GM19351 (cell line): ENCODE measurements around the gene ADCY2.

Source experiments
- ATAC-seq: cut with Tn5 transposase; IDR thresholded peaks from one replicate; pipeline ENCODE4 v1.9.1; 2021; ENCODE audit warnings: mild to moderate bottlenecking, moderate library complexity; ENCODE audit not compliant: unreplicated experiment

The ADCY2 gene

DNA sequence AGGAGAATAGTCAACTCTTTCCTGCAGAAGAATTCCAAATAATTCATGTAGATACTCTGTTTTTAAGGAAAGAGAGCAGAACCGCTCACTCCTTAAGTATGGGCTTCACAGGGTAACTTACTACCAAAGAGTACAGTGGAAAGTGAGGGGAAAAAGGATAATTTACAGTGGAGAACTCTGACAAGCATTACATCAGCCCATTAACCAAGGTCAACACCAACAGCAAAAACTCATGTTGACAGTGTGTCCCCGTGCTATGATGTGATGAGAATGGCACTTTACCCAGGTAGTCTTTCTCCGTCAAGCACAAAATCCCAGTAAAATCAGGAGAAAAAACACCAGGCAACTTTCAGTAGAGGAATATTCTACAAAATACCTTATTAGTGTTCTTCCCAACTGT lies 104.3 kb downstream of the ADCY2 start:
- no peak for ATAC-seq

DNA sequence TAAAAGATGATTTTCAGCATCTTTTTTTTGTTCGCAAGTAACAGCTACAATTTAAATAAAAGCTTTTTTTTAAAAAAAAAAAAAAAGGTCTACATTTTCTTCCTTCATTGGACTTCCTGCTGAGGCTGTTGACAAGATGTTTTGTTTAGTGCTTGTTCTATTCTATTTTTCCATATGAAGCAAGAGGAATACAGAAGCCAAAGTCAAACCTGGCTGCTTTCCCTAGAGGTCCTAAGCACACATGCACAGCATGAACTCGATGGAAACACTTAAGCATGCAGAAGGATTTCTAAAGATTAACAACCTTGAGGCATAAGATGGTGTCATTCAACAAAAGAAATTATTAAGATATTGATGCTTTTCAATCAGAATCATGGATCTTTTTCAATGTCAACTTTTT lies 105.1 kb downstream of the ADCY2 start:
- no peak for ATAC-seq

DNA sequence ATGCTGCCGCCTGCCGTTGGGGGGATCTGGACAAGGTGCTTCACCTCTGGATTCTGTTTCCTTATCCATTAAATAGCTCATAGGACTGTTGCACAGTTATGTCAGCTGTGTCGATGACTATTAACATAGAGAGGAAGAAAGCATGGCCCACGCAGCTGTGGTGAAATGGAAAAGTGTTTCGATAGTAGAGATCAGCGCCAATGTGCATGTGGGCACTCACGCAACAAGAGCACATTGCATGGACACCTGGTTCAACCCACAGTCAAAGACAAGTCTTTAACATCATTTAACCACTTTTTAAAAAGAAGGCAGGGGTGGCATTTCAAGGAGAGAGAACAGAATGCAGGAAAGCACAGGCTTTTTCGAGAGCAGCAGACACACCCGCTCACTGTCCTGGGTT lies 107.6 kb downstream of the ADCY2 start:
- no peak for ATAC-seq

DNA sequence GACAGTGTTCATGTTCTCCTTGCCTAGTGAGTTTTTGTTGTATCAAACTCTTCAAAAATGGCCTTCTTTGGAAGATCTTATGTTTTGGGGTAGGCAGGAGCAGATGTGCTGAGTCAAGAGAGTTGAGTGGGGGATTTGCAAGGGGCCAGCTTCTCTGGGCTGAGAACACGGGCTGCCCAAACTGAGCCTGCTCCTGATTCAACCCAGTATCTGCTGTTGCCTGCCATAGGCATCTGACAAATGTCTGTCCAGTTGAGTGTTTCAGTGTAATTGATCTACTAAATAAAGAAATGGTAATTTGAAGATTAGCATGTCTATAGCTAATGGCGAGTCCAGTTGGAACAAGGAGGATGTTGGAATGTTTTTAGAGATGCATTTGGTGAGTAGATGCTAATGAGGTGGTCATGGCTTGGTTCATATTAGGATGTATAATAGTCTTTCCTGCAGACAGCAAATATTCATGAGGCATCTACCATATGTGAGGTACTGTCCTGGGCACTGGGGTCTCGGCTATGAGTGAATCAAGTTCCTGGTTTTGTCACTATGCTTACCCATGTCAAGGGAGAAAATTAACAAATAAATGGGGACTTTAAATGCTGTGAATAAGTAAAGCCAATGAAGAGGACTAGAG lies 119.5 kb downstream of the ADCY2 start:
- ATAC-seq: no peak

GRCh38 chr5:7516253-7516652 lies 120.3 kb downstream of the ADCY2 start:
- no peak for ATAC-seq

- ATAC-seq: no peak
Measured at GRCh38 chr5:7517006-7517405, 121.1 kb downstream of the ADCY2 start.

- no peak for ATAC-seq
Measured at GRCh38 chr5:7518947-7519560, 123.1 kb downstream of the ADCY2 start.

- no peak for ATAC-seq
Measured at GRCh38 chr5:7519564-7519963, 123.6 kb downstream of the ADCY2 start.

- no peak for ATAC-seq
Measured at GRCh38 chr5:7529880-7530279, 133.9 kb downstream of the ADCY2 start.

- no peak for ATAC-seq
Measured at GRCh38 chr5:7533941-7534340, 138.0 kb downstream of the ADCY2 start.

- ATAC-seq: no peak
Measured at GRCh38 chr5:7534505-7534904, 138.6 kb downstream of the ADCY2 start.

GRCh38 chr5:7537573-7537972 lies 141.6 kb downstream of the ADCY2 start:
- no peak for ATAC-seq

GRCh38 chr5:7539571-7539970 lies 143.6 kb downstream of the ADCY2 start:
- no peak for ATAC-seq

- no peak for ATAC-seq
Measured at GRCh38 chr5:7540736-7541485, 145.0 kb downstream of the ADCY2 start.

- ATAC-seq: no peak
Measured at GRCh38 chr5:7541898-7542297, 146.0 kb downstream of the ADCY2 start.

- no peak for ATAC-seq
Measured at GRCh38 chr5:7546555-7546954, 150.6 kb downstream of the ADCY2 start.

DNA sequence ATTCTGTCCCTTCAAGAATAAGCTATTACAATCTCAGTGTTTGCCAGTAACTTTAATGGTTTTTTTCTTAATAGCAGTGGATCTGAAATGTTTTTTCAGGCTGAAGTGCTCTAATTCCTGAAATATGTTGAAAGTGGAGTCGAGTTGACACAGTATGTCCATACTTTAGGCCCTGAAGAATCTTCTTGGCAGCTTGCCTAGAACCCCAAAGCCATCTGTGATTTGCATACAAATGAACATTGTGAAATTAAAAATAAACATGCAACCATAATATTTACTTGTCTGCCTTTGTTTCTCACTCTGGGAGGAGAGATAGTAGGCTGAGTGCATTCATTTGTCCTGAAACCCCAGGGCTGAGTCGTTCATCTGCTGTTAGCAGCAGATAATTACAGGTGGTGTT lies 152.7 kb downstream of the ADCY2 start:
- ATAC-seq: no peak

DNA sequence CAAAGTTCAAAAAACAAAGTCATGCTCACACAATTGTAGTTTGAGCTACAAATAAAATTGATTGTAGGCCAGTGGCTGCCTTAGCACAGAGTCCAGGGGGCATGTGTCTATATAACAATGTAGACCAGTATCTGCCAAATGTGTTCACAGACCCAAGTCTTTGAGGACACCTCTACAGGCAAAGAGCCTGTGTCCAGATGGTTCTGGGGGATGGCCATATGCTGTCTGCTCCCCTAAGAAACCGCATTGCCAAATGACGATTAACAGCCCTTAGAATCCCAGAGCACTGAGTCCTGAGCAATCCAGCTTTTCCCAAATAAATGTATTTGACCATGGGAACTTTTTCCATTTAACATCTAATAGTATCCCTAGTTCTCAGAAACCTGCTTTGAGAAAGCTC lies 169.6 kb downstream of the ADCY2 start:
- ATAC-seq: no peak

DNA sequence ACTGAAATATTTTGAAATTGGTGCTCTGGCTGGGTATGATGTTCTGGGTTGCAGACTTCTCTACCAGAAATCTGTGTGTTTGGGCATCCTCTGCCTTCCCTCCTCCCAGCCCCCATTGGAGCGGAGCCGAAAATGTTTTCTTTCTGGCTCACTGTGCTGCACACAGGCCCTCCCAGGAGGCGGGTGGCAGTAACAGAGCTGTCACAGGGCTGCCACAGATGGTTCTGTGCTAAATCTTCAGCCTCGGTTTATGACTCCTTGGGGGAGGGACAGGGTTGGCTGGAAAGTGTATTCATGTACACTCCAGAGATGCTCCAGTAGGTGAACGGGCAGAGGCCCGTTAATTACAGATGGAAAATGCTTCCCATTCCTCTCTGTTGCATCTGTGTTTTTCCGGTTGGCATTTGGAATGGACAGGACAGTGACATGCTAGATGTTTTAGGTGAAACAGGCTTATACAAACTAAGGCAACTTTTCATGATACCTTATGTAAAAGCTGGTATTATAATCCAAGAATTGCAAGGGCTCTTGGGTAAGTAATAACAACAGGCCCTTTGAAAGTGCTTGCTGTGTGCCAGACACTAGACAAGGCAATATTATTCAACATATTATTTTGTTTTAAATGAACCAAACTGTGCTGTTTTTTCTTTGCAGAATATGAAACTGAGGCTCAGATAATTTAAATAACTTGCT lies 180.2 kb downstream of the ADCY2 start:
- no peak for ATAC-seq

DNA sequence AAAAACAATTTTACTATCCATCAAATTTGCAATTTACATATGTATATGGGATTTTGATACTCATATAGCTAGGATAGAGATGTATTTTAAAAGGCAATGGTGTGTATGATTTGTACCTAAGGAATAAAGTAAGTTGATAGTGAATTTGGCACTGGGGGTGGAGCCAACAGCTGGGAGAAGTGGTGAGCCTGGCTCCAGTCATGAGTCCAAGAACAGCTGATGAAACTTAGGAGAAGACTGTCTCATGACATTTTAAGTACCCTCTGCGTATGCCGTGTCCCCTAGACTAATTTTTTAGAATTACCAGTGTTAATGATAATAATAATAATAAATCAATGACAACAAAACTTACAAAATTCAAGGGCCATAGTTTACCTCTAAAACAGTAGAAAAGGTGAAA lies 181.4 kb downstream of the ADCY2 start:
- no peak for ATAC-seq

- no peak for ATAC-seq
Measured at GRCh38 chr5:7578071-7578470, 182.1 kb downstream of the ADCY2 start.

DNA sequence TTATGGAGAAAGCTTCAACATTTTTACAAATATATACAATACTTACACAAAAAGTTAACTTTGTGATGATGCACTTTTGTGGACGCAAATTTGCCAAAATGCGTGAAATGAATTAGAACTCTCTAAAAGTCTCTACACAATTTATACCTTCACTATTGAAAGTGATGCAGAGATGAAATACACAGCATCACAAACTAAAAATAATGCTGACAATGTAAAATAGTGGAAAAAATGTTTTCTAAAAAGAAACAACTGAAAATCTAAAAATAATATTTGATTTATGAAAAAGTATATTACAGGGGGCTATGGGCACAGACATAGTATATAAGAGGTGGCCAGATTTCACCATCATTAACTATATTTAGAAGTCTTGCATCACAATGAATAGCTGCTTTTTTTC lies 188.8 kb downstream of the ADCY2 start:
- ATAC-seq: no peak
